Fibroblast of villous mesenchyme (primary cell): Measurements from ENCODE around the gene ADCY10. TPM values are rescaled to one million over a fixed set of nuclear protein-coding genes. Genes with fewer than 3 reads are reported as not detected.

Source experiments
- DNase-seq: peaks from one replicate; pipeline ENCODE4 v3.0.0-alpha.2; 2010; ENCODE audit warnings: low read depth
- H3K4me3 ChIP-seq: 2 replicates; pipeline ENCODE4 v1.5.1; 2011; ENCODE audit warnings: low read depth, mild to moderate bottlenecking, low read length
- total RNA-seq: library from RNA; depleted of rRNA; stranded (reverse); fragments of >200 nt; gene quantifications from 2 replicates; pipeline ENCODE4 v1.2.3, GENCODE V29; 2012
- TF ChIP-seq, protein P1 (sequence below): IDR thresholded peaks from 2 replicates; pipeline ENCODE4 v1.5.1; 2012; ENCODE audit warnings: low read depth, mild to moderate bottlenecking, low read length; ENCODE audit not compliant: insufficient read depth

The ADCY10 gene
- total RNA-seq, 1 donor = under 0.01 TPM

DNA sequence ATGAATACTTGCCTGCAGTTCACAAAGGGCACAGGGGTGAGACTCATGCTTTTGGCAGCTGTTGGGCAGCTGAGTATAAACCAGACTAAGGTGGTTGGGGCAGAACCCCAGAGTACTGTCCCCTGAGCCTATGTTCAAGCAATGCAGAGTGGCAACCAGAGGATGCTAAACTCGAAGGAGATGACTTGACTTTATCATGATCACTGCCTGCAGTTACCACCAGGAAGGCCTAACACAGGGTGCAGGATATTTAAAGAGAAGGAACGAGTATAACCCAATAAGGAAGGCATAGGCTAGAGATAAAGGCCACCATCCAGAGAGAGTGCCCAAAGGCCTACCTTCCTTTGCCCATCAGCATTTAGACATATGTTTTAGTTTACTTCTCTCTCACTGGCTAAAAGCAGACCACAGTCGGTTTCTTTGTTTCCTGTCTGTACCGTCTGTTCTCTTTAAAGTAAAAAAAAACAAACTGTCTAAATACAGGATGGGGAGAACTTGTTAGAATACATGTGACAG, 108.8 kb downstream of the ADCY10 start:
- no peak overlapping the region for H3K4me3 ChIP-seq
- TF ChIP-seq, protein P1, sequence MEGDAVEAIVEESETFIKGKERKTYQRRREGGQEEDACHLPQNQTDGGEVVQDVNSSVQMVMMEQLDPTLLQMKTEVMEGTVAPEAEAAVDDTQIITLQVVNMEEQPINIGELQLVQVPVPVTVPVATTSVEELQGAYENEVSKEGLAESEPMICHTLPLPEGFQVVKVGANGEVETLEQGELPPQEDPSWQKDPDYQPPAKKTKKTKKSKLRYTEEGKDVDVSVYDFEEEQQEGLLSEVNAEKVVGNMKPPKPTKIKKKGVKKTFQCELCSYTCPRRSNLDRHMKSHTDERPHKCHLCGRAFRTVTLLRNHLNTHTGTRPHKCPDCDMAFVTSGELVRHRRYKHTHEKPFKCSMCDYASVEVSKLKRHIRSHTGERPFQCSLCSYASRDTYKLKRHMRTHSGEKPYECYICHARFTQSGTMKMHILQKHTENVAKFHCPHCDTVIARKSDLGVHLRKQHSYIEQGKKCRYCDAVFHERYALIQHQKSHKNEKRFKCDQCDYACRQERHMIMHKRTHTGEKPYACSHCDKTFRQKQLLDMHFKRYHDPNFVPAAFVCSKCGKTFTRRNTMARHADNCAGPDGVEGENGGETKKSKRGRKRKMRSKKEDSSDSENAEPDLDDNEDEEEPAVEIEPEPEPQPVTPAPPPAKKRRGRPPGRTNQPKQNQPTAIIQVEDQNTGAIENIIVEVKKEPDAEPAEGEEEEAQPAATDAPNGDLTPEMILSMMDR = no peak
- DNase-seq = peak; percentile 16

DNA sequence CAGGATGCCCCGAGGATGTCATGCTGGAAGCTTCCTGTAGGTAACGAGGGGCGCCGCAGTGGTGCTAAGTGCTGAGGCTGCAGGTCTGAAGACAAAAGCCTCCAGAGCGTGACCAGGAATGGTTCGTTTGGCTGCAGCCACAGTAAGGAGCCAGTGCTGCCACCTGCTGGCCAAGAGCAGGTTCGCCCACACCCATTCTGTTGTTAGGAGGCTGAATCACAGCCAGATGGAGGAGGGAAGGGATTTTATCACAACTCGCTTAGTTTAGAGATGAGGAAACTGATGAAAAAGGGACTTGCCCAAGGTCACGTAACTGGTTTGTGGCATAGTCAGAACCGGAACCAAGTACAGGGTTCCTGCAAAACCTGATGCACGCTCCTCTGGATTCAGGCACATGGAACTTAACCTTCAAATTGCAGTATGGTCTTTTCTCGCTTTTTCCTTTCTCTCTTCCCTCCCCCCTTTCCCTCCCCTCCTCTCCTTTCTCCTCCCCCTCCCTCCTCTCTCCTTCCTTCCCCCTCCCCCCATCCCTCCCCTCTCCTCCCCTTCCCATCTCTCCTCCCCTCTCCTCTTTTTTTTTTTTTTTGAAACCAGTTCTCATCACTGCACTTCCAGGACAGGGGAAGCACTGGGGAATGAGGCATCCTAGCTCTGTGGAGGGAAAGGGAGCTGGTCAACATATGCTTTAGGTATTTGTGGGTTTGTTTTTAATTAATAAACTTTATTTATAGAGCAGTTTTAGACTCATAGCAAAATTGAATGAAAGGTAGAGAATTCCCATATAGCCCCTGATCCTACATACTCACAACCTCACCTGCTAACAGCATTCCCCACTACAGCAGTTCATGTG, 110.4 kb downstream of the ADCY10 start:
- TF ChIP-seq, protein P1 = peak; percentile 98
- no peak overlapping the region for H3K4me3 ChIP-seq
- DNase-seq = peak; percentile 94

DNA sequence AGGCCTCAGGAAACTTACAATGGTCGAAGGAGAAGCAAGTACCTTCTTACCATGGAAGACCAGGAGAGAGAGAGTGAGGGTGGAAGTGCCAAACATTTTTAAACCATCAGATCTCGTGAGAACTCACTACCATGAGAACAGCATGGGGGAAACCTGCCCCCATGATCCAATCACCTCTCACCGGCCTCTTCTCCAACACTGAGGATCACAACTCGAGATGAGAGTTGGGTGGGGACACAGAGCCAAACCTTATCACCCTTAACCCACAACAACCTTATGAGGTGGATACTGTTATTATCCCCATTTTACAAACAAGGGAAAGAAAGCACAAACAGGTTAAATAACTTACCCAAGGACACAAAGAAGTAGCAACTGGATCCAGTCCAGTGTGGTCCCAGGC, 111.7 kb downstream of the ADCY10 start:
- TF ChIP-seq, protein P1 = no peak
- H3K4me3 ChIP-seq = no peak overlapping the region
- no peak for DNase-seq

GRCh38 chr1:167800251-167800650, 113.7 kb downstream of the ADCY10 start:
- no peak for DNase-seq
- TF ChIP-seq, protein P1 = no peak
- H3K4me3 ChIP-seq = no peak overlapping the region

DNA sequence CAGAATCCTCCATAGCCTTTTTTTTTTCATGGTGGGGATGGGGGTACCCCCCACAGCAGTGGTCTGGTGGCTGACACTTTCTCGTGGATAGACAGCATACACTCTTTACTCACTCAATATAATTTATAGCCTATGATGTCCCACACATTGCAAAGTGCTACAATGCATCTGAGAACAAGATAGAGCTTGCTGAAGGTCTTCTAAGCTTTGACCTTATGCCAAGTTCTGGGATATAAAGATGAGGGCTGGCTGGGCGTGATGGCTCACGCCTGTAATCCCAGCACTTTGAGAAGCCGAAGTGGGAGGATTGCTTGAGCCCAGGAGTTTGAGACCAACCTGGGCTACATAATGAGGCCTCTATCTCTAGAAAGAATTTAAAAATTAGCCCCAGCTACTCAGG, 114.2 kb downstream of the ADCY10 start:
- TF ChIP-seq, protein P1 = no peak
- DNase-seq = no peak
- no peak overlapping the region for H3K4me3 ChIP-seq

DNA sequence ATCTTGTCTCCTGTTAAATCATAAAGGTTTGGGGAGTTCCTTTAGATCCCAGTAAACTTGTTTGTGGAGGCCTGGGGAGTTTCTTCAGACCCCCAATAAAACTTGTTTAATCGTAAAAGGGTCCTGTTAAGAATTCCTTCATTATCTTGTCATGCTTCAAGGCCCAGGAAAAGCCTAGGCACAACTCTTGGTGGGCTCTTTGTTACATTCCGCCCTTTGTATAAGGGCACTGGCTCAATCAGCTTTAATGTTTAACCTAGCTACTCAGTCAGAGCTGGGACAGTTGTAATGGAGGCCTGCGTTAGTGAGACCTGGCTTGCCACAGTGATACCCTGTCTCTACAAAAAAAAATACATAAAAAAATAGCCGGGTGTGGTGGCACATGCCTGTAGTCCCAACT, 115.0 kb downstream of the ADCY10 start:
- no peak for DNase-seq
- TF ChIP-seq, protein P1 = no peak
- no peak overlapping the region for H3K4me3 ChIP-seq
